Liver (tissue), 3 donors: ENCODE data around the gene DDX31.

Experiments
- EGR1 ChIP-seq, 2 donors: IDR thresholded peaks; 2 replicates each; pipeline ENCODE4 v1.6.1; 2016 to 2018; ENCODE audit warnings: antibody characterized with exemption in 2 of 2, low read depth in 2 of 2
- FOXA1 ChIP-seq: IDR thresholded peaks from 2 replicates; pipeline ENCODE4 v1.6.1; 2016; ENCODE audit warnings: antibody characterized with exemption
- GABPA ChIP-seq, 2 donors: IDR thresholded peaks in 1 of 2; conservative IDR thresholded peaks in 1 of 2; 2 replicates each; pipeline ENCODE4 v1.6.1; 2016; ENCODE audit warnings: antibody characterized with exemption in 2 of 2, mild to moderate bottlenecking in 1 of 2, moderate library complexity in 1 of 2
- HNF4A ChIP-seq, 2 donors: conservative IDR thresholded peaks; 2 replicates each; pipeline ENCODE4 v1.6.1; 2016; ENCODE audit warnings: antibody characterized with exemption in 2 of 2, mild to moderate bottlenecking in 2 of 2
- JUND ChIP-seq, 2 donors: IDR thresholded peaks; 2 replicates each; pipeline ENCODE4 v1.6.1; 2016; ENCODE audit warnings: antibody characterized with exemption in 2 of 2
- RAD21 ChIP-seq, 2 donors: IDR thresholded peaks; 2 replicates each; pipeline ENCODE4 v1.6.1; 2016; ENCODE audit warnings: antibody characterized with exemption in 2 of 2, mild to moderate bottlenecking in 2 of 2
- TAF1 ChIP-seq: conservative IDR thresholded peaks from 2 replicates; pipeline ENCODE4 v1.6.1; 2016; ENCODE audit warnings: antibody characterized with exemption, mild to moderate bottlenecking
- TF ChIP-seq, protein P1 (sequence below): fragments of 150-350 bp; IDR thresholded peaks from 2 replicates; pipeline ENCODE4 v1.5.1; 2017; ENCODE audit warnings: improper control_type of control experiment, low read depth, low read length; ENCODE audit not compliant: missing input control
- TF ChIP-seq, protein P2 (sequence below): IDR thresholded peaks from 2 replicates; pipeline ENCODE4 v1.6.1; 2016; ENCODE audit warnings: antibody characterized with exemption
- TF ChIP-seq, protein P3 (sequence below): IDR thresholded peaks from 2 replicates; pipeline ENCODE4 v1.6.1; 2016; ENCODE audit warnings: antibody characterized with exemption, mild to moderate bottlenecking
- donor health status: healthy.
- donor health status: healthy.

DNA sequence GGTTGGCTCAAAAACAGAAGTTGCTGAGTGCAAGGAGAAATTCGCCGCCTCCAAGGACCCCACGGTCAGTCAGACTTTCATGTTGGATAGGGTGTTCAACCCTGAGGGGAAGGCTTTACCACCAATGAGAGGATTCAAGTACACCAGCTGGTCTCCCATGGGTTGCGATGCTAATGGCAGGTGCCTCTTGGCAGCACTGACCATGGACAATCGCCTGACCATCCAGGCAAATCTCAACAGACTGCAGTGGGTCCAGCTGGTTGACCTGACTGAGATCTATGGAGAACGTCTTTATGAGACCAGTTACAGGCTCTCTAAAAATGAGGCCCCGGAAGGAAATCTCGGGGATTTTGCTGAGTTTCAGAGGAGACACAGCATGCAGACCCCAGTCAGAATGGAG lies 8.2 kb upstream of the DDX31 start:
- TF ChIP-seq EGR1 (IDR thresholded peaks at IDR 0.05; ENCODE audit: low read depth in 2 of 2), result no peak
- TF ChIP-seq, protein P1, sequence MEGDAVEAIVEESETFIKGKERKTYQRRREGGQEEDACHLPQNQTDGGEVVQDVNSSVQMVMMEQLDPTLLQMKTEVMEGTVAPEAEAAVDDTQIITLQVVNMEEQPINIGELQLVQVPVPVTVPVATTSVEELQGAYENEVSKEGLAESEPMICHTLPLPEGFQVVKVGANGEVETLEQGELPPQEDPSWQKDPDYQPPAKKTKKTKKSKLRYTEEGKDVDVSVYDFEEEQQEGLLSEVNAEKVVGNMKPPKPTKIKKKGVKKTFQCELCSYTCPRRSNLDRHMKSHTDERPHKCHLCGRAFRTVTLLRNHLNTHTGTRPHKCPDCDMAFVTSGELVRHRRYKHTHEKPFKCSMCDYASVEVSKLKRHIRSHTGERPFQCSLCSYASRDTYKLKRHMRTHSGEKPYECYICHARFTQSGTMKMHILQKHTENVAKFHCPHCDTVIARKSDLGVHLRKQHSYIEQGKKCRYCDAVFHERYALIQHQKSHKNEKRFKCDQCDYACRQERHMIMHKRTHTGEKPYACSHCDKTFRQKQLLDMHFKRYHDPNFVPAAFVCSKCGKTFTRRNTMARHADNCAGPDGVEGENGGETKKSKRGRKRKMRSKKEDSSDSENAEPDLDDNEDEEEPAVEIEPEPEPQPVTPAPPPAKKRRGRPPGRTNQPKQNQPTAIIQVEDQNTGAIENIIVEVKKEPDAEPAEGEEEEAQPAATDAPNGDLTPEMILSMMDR, result no peak
- TF ChIP-seq, protein P2, sequence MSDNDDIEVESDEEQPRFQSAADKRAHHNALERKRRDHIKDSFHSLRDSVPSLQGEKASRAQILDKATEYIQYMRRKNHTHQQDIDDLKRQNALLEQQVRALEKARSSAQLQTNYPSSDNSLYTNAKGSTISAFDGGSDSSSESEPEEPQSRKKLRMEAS, result no peak
- no peak for TF ChIP-seq GABPA (IDR thresholded peaks at IDR 0.05 in 1 of 2, conservative IDR thresholded peaks at IDR 0.05 in 1 of 2)
- TF ChIP-seq HNF4A (conservative IDR thresholded peaks at IDR 0.05), result no peak
- TF ChIP-seq FOXA1, result no peak
- TF ChIP-seq TAF1, result no peak
- no peak for TF ChIP-seq RAD21 (IDR thresholded peaks at IDR 0.05)
- no peak for TF ChIP-seq JUND (IDR thresholded peaks at IDR 0.05)
- TF ChIP-seq, protein P3, sequence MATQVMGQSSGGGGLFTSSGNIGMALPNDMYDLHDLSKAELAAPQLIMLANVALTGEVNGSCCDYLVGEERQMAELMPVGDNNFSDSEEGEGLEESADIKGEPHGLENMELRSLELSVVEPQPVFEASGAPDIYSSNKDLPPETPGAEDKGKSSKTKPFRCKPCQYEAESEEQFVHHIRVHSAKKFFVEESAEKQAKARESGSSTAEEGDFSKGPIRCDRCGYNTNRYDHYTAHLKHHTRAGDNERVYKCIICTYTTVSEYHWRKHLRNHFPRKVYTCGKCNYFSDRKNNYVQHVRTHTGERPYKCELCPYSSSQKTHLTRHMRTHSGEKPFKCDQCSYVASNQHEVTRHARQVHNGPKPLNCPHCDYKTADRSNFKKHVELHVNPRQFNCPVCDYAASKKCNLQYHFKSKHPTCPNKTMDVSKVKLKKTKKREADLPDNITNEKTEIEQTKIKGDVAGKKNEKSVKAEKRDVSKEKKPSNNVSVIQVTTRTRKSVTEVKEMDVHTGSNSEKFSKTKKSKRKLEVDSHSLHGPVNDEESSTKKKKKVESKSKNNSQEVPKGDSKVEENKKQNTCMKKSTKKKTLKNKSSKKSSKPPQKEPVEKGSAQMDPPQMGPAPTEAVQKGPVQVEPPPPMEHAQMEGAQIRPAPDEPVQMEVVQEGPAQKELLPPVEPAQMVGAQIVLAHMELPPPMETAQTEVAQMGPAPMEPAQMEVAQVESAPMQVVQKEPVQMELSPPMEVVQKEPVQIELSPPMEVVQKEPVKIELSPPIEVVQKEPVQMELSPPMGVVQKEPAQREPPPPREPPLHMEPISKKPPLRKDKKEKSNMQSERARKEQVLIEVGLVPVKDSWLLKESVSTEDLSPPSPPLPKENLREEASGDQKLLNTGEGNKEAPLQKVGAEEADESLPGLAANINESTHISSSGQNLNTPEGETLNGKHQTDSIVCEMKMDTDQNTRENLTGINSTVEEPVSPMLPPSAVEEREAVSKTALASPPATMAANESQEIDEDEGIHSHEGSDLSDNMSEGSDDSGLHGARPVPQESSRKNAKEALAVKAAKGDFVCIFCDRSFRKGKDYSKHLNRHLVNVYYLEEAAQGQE, result no peak
